Astrocyte (in vitro differentiated cells and primary cell): Measurements from ENCODE around the gene C4orf33. TPM values are rescaled to one million over a fixed set of nuclear protein-coding genes. Genes with fewer than 3 reads are reported as not detected.

Experiments used
- DNase-seq: peaks from one replicate; pipeline ENCODE4 v3.0.0-alpha.2; 2010; ENCODE audit warnings: low read depth
- FAIRE-seq: peaks from 2 replicates; lab custom pipeline; 2011; peaks lifted over from hg19 to GRCh38; lab: Jason Lieb, UNC
- H2AFZ ChIP-seq: 2 replicates; pipeline ENCODE4 v1.6.0; 2012; ENCODE audit warnings: low read depth, low read length, inconsistent platforms
- H3K27ac ChIP-seq: 2 replicates; pipeline ENCODE4 v1.5.1; 2011; ENCODE audit warnings: low read depth, low read length, inconsistent platforms
- H3K27me3 ChIP-seq: 2 replicates; pipeline ENCODE4 v1.6.0; 2011; ENCODE audit warnings: low read length, inconsistent platforms; ENCODE audit not compliant: insufficient read depth
- H3K36me3 ChIP-seq: 2 replicates; pipeline ENCODE4 v1.5.1; 2011; ENCODE audit warnings: low read length, inconsistent platforms; ENCODE audit not compliant: insufficient read depth
- H3K4me1 ChIP-seq: 2 replicates; pipeline ENCODE4 v1.5.1; 2011; ENCODE audit warnings: low read length, inconsistent platforms; ENCODE audit not compliant: insufficient read depth
- H3K4me2 ChIP-seq: 2 replicates; pipeline ENCODE4 v1.6.0; 2012; ENCODE audit warnings: low read length, inconsistent platforms
- H3K4me3 ChIP-seq: 2 replicates; pipeline ENCODE4 v1.5.1; 2011; ENCODE audit warnings: low read depth, mild to moderate bottlenecking, low read length, inconsistent platforms; ENCODE audit not compliant: insufficient read depth
- H3K79me2 ChIP-seq: 2 replicates; pipeline ENCODE4 v1.6.0; 2012; ENCODE audit warnings: mild to moderate bottlenecking, low read length, inconsistent platforms; ENCODE audit not compliant: insufficient read depth
- H3K9ac ChIP-seq: 2 replicates; pipeline ENCODE4 v1.6.0; 2012; ENCODE audit warnings: mild to moderate bottlenecking, low read length, inconsistent platforms
- H3K9me3 ChIP-seq: 2 replicates; pipeline ENCODE4 v1.5.1; 2012; ENCODE audit warnings: low read depth, mild to moderate bottlenecking, low read length, inconsistent platforms; ENCODE audit not compliant: insufficient read depth
- H4K20me1 ChIP-seq: 2 replicates; pipeline ENCODE4 v1.6.0; 2012; ENCODE audit warnings: low read length, inconsistent platforms; ENCODE audit not compliant: insufficient read depth
- H3K27ac Mint-ChIP-seq: one replicate; pipeline ENCODE4 v1.8.0; 2021; ENCODE audit warnings: mild to moderate bottlenecking, mixed read lengths; ENCODE audit not compliant: unreplicated experiment
- H3K27me3 Mint-ChIP-seq: one replicate; pipeline ENCODE4 v1.8.0; 2021; ENCODE audit warnings: low read depth, mixed read lengths; ENCODE audit not compliant: unreplicated experiment
- H3K36me3 Mint-ChIP-seq: one replicate; pipeline ENCODE4 v1.8.0; 2021; ENCODE audit warnings: low read depth, mixed read lengths; ENCODE audit not compliant: unreplicated experiment
- H3K4me1 Mint-ChIP-seq: one replicate; pipeline ENCODE4 v1.8.0; 2021; ENCODE audit warnings: low read depth, mixed read lengths; ENCODE audit not compliant: unreplicated experiment
- H3K4me3 Mint-ChIP-seq: one replicate; pipeline ENCODE4 v1.8.0; 2021; ENCODE audit warnings: mild to moderate bottlenecking, moderate library complexity, mixed read lengths; ENCODE audit not compliant: unreplicated experiment
- H3K9me3 Mint-ChIP-seq: one replicate; pipeline ENCODE4 v1.8.0; 2021; ENCODE audit warnings: mild to moderate bottlenecking, mixed read lengths; ENCODE audit not compliant: unreplicated experiment
- EZH2 ChIP-seq: IDR thresholded peaks from 2 replicates; pipeline ENCODE4 v1.6.1; 2012; ENCODE audit warnings: mild to moderate bottlenecking, low read length, inconsistent platforms; ENCODE audit not compliant: insufficient read depth
- total RNA-seq: library from RNA; stranded (reverse); gene quantifications from 2 replicates; pipeline ENCODE4 v1.2.1, GENCODE V29; 2021
- TF ChIP-seq, protein P1 (sequence below): IDR thresholded peaks from 2 replicates; pipeline ENCODE4 v1.5.1; 2011; ENCODE audit warnings: low read depth, mild to moderate bottlenecking, inconsistent platforms, low read length, moderate library complexity; ENCODE audit not compliant: insufficient read depth

Gene C4orf33
- total RNA-seq, 1 donor from 2014 or later = 10.6 TPM

- H3K36me3 Mint-ChIP-seq = no peaks in the 10 kb centered on the region
- no peak overlapping the region for H2AFZ ChIP-seq
- no peaks in the 10 kb centered on the region for H3K4me1 Mint-ChIP-seq
- H3K9me3 ChIP-seq = no peaks in the 10 kb centered on the region
- no peak for FAIRE-seq
- no peaks in the 10 kb centered on the region for H3K79me2 ChIP-seq
- no peak overlapping the region for H3K4me3 Mint-ChIP-seq
- H3K27me3 Mint-ChIP-seq = no peaks in the 10 kb centered on the region
- no peak overlapping the region for H3K4me3 ChIP-seq
- TF ChIP-seq, protein P1, sequence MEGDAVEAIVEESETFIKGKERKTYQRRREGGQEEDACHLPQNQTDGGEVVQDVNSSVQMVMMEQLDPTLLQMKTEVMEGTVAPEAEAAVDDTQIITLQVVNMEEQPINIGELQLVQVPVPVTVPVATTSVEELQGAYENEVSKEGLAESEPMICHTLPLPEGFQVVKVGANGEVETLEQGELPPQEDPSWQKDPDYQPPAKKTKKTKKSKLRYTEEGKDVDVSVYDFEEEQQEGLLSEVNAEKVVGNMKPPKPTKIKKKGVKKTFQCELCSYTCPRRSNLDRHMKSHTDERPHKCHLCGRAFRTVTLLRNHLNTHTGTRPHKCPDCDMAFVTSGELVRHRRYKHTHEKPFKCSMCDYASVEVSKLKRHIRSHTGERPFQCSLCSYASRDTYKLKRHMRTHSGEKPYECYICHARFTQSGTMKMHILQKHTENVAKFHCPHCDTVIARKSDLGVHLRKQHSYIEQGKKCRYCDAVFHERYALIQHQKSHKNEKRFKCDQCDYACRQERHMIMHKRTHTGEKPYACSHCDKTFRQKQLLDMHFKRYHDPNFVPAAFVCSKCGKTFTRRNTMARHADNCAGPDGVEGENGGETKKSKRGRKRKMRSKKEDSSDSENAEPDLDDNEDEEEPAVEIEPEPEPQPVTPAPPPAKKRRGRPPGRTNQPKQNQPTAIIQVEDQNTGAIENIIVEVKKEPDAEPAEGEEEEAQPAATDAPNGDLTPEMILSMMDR = no peak
- TF ChIP-seq EZH2 = no peak
- no peak overlapping the region for H3K9ac ChIP-seq
- DNase-seq = no peak
- H3K4me2 ChIP-seq = no peak overlapping the region
- H3K27ac Mint-ChIP-seq = no peak overlapping the region
- H3K27ac ChIP-seq = no peak overlapping the region
- H4K20me1 ChIP-seq = no peaks in the 10 kb centered on the region
- no peaks in the 10 kb centered on the region for H3K36me3 ChIP-seq
- no peaks in the 10 kb centered on the region for H3K9me3 Mint-ChIP-seq
- no peaks in the 10 kb centered on the region for H3K4me1 ChIP-seq
- H3K27me3 ChIP-seq = no peaks in the 10 kb centered on the region
Observed at GRCh38 chr4:129153700-129154099, 57.7 kb downstream of the C4orf33 start.

DNA sequence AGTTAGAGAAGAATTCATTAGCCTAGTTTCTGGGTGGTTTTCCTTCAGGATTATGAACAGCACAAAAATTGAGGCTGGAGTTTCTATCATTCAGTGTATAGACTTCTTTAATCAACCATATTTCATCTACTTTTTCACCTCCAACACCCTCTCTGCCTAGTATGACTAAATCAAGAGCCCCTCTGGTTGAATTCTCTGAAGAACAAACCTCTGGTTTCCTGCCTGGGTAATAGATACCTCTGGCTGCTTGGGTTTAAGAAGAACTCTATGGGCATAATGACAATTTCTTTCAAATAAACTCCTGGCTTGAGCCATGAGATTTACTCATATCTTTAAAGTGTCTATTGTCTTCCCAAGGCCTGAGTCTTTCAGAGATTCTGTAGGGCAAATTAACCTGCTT lies 66.5 kb downstream of the C4orf33 start:
- TF ChIP-seq EZH2 = no peak
- TF ChIP-seq, protein P1 = no peak
- no peak for FAIRE-seq

DNA sequence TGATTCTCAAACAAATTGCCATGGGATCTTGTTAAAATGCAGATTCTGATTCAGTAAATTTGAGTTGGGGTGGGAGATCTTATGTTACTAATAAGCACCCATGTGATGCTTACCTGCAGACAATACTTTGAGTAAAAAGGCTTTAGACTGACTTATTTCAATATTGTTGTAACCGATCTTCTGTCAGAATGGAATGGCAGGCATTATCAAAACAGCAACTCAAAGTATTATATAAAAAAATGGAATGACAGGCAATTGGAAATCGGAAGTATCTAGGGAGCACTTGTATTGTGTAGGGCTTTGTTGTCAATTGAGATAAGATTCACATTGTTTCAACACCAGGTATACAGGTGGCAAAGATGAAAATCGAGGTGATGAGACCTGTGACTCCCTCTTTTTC lies 67.5 kb downstream of the C4orf33 start:
- Mint-ChIP-seq H3K4me3 (no peak overlapping the region), H3K9me3 (no peaks in the 10 kb centered on the region), H3K27me3 (no peaks in the 10 kb centered on the region), H3K4me1 (no peaks in the 10 kb centered on the region), H3K27ac (no peak overlapping the region), H3K36me3 (no peaks in the 10 kb centered on the region)
- Histone ChIP-seq H3K36me3 (no peaks in the 10 kb centered on the region), H4K20me1 (no peaks in the 10 kb centered on the region), H3K27me3 (no peaks in the 10 kb centered on the region), H3K9ac (no peak overlapping the region), H3K4me2 (no peak overlapping the region), H3K4me3 (no peak overlapping the region), H3K4me1 (no peaks in the 10 kb centered on the region), H3K9me3 (no peaks in the 10 kb centered on the region), H2AFZ (no peak overlapping the region), H3K79me2 (no peaks in the 10 kb centered on the region), H3K27ac (no peak overlapping the region)
- TF ChIP-seq, protein P1 = no peak
- TF ChIP-seq EZH2 = no peak
- FAIRE-seq (no peak), DNase-seq (no peak)

More for the DNA sequence above, 66.5 kb downstream of the C4orf33 start:
- H3K27ac Mint-ChIP-seq = no peak overlapping the region
- H3K4me2 ChIP-seq = no peak overlapping the region
- H3K9me3 ChIP-seq = no peaks in the 10 kb centered on the region
- H3K27ac ChIP-seq = no peak overlapping the region
- H2AFZ ChIP-seq = no peak overlapping the region
- no peaks in the 10 kb centered on the region for H4K20me1 ChIP-seq
- no peaks in the 10 kb centered on the region for H3K4me1 ChIP-seq
- no peaks in the 10 kb centered on the region for H3K27me3 ChIP-seq
- no peak overlapping the region for H3K9ac ChIP-seq
- no peaks in the 10 kb centered on the region for H3K27me3 Mint-ChIP-seq
- H3K36me3 ChIP-seq = no peaks in the 10 kb centered on the region
- no peak overlapping the region for H3K4me3 Mint-ChIP-seq
- H3K36me3 Mint-ChIP-seq = no peaks in the 10 kb centered on the region
- no peaks in the 10 kb centered on the region for H3K79me2 ChIP-seq
- DNase-seq = no peak
- no peaks in the 10 kb centered on the region for H3K9me3 Mint-ChIP-seq
- no peaks in the 10 kb centered on the region for H3K4me1 Mint-ChIP-seq
- no peak overlapping the region for H3K4me3 ChIP-seq
